ENCODE results near the gene PARP3.

The PARP3 gene

DNA sequence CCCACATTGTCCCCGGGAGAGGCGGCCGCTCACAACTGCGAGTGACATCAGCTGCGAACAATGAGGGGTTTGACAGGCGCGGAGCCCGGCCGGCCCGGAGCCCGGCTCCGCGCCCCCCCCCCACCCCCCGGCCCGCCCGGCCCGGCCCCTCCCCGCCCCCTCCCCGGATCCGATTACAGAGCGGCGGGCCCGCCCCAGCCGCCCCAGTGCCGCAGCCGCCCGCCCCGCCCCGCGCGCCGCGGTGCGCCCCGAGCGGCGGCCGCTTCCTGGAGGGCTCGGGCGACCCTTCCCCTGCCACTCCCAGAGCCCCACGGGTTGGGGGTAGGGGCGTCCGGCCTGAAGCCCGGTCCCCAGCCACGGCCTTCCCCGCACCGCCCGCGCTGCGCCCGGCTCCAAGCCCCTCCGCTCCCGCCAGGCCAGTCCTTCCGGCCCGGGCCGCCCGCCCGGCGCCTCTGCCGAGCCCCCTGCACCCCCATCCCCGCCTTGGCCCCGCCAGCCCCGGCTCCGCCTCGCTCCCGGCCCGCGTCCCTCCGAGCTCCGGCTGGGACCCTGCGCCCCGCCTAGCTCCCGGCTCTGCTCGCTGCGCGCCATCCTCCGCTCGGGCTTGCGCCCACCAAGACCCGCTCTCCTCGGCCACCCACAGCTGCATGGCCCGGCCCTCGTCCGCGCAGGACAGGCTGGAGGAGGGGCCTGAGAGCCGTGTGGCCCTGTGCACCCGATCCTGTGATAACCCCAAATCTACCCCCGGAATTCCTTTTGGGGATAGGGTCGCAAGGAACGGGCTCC is 25.4 kb downstream of the PARP3 start, which contains the start of gene PCBP4:
Gene PCBP4 (minus strand): TSS at position 71 of the 786 bp plus-strand sequence. CDS start 6,214 bp downstream, outside the sequence.
- peak; percentile 77 for DNase-seq

DNA sequence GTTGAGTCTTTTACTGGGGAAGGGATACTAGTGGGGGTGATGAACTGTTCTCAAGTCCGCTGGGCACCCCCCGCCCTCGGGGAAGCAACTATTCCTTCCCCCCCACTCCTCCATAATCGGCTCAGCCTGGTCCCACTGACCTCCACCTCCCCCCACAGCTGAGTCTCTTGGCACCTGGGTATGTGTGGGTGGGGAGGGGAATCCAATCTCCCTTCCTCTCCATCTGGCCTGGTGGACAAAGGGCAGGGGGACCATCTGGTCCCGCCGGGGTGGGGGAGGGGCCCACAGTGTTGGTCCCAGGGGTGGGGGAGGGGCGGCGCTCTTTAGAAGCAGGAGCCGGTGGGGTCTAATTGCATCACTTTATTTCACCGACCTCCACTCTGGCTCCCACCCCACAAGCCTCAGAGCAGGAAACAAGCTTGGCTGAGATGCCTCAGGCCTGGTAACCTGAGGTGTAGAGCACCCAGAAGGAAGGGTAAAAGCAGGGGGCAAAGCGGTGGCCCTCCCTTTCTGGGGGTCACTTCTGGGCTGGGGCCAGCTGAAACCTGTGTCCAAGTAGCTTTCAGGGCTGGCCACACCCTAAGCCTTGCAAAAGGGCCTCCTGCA is 26.1 kb downstream of the PARP3 start:
- DNase-seq: peak; percentile 26

DNA sequence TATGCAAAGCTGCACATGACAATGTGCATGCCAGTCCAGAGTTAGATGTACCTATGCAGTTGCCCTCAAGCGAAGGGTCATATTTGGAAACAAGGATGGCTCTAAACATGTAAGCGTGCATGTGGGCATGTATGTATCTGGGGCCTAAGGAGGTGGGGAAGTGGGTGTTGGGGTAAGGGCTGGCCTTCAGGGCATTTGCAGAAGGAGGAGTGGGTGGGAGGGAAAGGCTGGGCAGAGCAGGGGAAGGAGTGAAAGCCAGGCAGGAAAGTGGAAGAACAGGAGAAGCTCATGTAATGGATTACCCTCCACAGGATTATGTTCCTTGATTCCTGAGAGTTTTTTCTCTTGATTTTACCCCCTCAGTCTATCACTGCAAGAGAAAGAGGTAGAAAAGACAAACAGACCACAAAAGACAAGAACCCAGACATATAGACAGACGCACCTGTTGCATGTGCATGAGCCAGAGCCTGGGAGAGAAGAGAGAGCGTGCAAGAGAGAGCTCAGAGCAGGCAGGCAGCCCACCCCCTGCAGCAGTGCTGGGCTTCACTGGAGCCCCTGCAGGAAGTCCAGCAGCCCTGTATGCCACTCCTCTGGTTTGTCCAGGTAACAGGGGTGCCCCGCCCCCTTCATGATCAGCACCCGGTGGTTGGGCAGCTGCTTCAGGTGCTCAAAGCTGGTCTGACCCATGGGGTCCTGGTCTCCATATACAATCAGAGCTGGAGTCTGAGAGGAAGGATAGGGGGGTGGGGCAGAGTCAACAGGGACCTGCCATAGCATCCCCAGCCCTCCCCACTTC is 26.9 kb downstream of the PARP3 start:
- DNase-seq: no peak

DNA sequence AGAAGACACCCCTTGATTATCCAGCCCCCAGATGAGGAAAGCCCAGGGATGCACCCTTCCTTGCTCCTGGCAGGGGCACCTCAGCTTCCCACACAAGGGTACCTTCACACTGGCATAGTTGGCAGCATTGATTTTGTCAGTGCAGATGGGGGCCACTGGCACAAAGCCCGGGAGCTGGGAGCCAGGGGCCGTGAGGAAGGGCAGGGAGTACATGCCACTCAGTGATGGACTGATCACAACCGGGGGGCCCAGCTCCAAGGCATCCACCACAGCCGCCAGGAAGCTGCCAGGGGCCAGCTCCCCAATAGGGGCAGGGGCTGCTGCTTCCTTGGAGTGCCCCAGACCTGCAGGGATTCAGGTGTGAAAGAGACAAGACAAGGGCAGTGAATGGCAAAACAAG is 27.7 kb downstream of the PARP3 start:
- no peak for DNase-seq

DNA sequence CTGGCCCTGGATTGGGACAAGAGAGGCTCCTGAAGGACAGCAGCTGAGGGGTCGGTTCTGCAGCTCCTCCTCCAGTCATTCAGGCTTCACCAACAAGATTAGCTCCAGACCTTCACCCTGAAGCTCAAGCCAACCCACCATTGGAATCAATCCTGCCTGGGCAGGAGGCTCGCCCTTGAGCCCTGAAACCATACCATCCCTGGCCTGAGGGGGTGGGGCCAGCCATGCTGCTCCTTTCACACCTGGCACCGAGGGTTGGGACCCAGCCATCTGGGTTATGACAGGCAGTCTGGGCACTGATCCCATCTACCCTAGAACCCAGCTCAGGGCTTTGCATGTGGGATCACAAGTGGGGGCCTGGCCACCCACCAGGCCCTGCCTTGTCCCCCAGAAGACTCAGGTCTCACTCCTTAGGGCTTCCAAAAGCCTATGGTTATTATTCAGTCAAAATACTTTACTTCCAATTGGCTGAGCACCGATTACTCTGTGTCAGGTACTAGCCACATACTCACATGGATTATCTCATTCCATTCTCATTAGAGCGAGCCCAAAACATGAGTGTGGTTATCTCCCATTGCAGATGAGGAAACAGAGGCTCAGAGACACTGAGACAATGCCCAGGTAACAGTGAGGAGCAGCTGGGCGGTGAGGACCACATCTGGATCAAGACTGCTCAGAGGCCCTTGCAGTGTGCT is 28.6 kb downstream of the PARP3 start:
- no peak for DNase-seq

DNA sequence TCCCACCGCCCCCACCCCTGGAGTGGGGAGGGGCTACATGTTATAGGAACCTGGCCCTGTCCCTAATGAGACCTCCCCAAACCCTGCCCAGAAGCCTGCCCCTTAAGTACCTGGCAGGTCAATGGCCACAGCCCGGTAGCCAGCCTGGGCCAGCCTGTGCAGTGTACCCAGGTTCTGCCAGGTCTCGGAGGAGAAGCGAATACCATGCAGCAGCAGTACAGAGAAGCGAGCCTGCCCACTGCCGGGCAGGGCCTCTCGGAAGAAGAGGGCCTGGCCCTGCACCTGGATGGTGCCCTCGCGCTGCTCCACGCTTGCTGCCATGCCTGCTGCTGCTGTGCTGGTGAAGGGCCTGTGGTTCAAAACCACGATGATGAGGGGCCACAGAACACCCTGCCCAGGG is 29.2 kb downstream of the PARP3 start:
- DNase-seq: no peak

DNA sequence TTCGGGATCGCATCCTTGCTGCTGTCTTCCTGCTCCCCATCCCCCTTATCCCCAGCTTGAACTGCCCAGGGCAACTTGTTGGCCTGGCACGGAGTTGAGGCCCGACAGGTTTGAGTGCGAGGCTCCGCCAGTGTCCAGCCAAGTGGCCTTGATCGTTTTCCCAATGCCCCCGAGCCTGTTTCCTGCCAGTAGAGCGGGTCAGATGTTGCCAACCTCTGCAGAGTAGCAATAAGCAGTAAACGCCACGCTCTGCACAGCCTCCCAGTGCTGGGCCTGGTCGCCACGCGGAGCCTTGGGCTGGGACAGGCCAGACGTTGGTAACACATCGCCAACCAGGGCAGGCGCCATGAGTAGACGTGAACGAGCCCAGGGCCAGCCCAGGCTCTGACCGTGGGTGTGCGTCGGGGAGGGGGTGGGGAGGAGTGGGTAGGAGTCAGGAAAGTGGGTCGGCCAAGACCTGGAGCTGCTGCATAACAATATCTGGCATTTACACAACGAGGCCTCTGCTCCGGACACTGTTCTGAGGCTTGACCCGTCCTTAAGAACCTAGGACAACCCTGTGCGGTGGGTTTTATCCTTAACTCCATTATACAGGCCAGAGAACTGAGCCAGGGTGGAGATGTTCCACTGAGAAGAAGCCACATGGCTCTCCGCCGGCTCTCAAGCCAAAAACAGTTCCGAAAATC is 32.3 kb downstream of the PARP3 start:
- DNase-seq: no peak

DNA sequence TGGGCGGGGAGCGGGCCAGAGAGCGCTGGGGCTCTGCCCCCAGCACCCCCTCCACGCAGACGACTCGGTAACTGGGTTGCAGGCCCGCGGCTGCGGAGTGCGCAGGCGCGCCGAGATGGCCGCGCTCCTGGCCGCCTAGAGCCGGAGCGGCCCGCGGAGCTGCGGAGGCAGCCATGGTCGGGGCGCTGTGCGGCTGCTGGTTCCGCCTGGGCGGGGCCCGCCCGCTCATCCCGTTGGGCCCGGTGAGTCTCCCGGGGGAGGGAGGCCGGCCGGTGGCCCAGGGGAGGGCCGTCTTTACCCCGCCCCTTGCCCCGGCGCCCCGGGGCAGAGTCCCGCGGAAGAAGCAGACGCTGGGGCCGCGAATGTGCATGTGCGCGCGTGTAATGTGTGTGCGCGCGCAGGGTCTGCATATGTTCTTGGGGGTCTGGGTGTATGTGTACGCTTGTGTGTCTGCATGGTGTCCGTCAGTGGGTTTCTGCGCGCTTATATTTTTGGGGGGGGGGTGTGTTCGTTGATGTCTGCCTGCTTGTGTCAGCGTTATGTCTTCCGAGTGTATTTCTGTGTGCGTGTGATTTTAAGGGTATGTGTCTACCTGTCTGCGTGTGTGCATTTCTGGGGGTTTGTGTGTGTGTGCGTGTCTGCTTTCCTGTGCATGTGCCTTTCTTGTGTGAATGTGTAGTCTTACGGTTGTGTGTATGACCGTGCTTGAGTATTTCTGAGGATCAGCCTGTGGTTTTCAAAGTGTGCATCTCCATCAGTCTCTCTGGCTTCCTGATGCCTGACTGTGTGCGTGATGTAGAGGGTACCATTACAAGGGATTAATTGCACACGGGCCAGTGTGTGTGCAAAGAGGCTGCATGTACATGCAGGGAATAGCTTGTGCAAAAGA is 33.0 kb downstream of the PARP3 start, which contains the start of gene ABHD14A:
Gene ABHD14A (plus strand): TSS at position 102 of the 889 bp plus-strand sequence. CDS start 72 bp downstream, at position 174.
- peak; percentile 69 for DNase-seq

DNA sequence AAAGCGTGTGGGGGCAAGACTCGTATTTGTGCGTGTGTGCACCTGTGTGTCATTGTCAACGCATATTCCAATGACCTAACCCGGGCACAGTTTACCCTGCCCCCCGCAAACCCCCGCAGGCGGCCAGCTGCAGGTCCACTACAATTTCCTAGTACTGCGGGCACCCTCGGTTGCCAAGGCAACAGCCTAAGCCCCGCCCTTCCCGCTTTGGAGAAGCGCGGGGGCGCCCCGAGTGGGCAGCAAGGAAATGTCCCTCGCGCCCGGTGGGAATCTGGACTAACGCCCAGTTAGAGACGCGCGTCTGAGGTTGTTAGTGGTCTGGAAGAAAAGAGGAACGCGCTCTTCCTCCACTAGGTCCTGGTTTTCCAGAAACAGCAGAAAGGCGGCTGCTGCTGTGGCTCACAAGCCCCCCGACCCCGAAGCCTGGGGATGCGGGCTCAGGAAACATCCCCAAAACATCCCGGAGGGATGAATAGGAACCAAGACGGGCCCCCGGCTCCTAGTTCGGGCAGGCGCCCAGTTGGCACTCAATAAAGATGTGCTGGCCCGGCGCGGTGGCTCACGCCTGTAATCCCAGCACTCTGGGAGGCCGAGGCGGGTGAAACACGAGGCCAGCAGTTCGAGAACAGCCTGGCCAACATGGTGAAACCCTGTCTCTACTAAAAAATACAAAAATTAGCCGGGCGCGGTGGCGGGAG is 33.8 kb downstream of the PARP3 start:
- peak; percentile 68 for DNase-seq

DNA sequence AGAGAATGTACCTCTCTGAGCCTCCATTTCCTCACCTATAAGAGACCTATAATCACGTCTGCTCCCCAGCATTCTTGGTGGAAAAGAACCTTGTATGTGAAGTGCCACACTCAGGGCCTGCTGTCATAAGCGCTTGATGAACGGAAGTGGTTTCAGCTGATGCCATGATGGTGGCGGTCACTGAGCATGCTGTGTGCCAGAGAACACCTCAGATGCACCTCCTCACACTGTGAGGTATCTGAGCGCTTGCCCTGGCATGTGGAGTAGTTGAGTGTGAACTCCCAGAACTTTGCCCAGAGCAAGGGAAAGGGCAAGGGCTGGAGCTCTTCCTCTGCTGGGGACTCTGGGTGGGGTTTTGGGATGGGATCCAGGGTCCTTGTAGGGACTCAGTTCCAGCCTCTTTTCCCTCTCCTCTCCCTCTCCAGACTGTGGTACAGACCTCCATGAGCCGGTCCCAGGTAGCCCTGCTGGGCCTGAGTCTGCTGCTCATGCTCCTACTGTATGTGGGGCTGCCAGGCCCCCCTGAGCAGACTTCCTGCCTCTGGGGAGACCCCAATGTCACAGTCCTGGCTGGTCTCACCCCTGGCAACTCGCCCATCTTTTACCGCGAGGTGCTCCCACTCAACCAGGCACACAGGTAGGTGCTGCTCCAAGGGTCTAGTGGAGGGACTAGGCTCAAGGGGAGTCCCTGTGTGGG is 35.4 kb downstream of the PARP3 start:
- no peak for DNase-seq

DNA sequence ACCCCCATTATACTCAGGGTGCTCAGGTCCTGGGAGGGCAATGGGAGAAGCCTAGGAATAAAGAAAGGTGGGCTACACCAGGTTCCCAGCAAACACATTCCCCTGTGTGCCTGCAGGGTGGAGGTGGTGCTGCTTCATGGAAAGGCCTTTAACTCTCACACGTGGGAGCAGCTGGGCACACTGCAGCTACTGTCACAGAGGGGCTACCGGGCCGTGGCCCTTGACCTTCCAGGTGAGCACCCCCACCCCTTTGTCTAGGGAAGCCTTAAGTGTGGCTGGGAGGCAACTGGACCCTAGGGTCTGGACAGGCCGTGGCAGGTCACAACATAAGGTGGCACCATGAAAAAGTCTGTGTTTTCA is 36.0 kb downstream of the PARP3 start:
- no peak for DNase-seq

DNA sequence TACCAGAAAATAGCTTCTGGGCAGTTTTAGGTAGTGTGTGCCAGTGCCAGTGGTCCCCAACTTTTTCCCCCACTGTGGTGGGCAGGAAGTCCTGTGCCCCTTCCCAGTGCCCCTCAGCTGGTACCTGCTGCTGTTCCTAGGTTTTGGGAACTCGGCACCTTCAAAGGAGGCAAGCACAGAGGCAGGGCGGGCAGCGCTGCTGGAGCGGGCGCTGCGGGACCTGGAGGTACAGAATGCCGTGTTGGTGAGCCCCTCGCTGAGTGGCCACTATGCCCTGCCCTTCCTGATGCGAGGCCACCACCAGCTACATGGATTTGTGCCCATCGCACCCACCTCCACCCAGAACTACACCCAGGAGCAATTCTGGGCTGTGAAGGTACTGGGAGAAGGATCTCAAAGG is 38.1 kb downstream of the PARP3 start:
- no peak for DNase-seq

DNA sequence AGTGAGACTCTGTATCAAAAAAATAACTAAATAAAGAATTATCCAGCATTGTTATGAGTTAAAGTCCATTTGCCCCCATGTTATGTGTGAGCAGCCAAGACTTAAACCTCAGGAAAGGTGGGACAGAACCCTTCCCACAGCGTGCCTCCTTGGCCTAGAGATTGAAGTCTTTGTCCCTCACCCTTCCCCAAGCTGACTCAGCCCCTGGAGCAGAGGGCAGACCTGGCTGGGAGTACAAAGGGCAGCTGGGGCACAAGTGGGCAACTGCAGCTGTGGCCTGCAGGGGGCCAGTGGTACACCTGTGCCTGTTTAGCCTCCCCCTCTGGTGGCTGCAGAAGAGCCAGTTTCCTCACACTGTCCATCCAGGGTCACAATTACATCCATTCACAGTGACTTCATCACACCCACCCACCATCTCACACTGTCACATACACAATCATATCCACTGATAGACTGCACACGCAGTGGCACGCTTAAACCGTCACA is 40.2 kb downstream of the PARP3 start:
- peak; percentile 17 for DNase-seq

DNA sequence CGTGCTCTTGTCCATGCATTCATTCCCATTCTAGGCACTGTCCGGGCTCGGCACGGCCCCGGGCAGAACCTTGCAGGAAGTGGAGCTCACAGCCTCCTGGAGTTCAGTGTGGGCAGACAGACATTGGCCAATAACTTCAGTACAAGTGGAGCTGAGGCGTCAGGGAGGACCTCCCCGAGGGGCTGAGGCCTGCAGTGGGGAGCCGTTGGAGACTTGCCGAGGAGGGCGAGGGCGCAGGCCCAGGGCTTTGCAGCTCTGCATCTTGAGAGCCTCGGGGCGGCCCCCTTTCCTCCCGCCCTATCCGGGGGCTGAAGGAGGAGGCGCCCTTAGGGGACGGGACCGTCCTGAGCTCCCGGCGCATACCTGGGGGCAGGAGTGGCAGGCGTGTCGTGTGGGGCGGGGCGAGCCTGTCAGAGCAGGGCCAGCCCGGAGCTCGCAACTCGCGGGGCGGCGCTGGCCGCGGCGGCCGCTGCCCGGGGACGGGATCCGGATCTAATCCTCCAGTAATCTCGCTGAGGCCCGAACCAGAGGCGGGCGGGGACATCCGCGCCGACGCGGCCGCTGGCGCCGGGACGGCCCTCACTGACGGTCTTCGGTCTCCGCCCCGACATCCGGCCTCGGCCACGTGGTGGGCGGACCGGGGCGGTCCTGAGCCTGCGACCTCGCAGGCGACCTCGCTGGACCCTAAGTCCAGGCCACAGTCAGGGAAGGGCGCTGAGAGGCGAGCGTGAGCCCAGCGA is 40.8 kb downstream of the PARP3 start, which contains the start of gene ACY1:
Gene ACY1 (plus strand): TSS at position 698 of the 740 bp plus-strand sequence. CDS start 530 bp downstream, outside the sequence.
- peak; percentile 81 for DNase-seq

DNA sequence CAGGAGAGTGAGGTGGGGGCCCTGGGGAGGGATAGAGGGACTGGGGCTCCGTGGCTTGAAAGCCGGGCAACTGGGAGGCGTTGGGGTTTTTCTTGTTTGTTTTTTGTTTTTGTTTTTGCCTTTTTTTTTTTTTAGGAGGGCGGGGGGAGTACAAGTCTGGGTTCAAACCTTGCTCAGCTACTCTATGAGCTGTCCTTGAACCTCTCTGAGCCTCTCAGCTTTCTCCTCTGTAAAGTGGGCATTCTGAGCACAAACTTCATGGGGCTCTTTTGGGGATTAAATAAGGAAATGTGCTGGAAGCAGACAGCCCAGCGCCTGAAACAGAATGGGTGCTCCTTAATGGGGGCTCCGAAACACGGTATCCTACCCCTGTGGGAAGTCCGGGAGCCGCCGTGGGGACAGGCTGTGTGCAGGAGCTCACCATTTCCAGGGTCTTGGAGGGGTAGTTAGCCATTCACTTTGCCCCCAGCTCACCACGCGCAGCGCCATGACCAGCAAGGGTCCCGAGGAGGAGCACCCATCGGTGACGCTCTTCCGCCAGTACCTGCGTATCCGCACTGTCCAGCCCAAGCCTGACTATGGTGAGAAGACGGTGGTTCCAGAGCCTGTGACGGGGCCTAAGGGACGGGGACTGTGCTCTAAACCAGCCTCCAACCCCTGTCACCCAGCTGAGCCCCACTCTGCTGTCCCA is 41.6 kb downstream of the PARP3 start:
- DNase-seq: no peak

DNA sequence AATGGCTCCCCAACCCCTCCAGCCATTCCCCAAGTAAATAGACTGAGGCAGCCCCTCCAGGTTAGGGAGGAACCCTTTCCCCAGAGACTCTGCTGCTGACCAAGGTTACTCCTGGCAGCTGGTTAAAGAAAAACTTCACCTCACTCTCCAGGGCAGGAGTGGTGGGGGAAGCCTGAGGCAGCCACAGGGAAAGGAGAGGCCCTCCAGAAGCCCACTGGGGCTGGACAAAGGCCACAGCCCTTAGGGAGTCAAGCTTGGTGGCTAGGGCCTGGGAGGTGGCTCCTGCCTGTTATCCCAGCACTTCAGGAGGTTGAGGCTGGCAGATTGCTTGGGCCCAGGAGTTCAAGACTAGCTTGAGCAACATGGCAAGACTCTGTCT is 42.1 kb downstream of the PARP3 start:
- no peak for DNase-seq

DNA sequence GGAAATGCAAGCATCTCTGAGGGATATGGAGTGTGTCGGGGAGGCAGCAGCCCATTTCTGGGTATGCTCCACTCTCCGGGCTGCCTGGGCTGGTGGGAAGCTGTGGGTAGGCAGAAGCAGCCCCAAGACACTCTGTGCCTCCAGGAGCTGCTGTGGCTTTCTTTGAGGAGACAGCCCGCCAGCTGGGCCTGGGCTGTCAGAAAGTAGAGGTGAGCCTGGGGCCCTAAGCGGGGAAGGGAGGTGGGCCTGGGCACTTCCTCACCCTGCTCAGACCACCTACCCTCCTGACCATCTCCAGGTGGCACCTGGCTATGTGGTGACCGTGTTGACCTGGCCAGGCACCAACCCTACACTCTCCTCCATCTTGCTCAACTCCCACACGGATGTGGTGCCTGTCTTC is 42.9 kb downstream of the PARP3 start:
- no peak for DNase-seq

All from fibroblast of skin of scalp (primary cell).